ENCODE results near the gene CLIC2.
"Not testable (repeated sequence)": the region's sequence is repeated elsewhere in the genome, so short reads cannot be mapped to it uniquely, and the experiment has no call there.

Gene CLIC2

GRCh38 chrX:155334486-155335336 lies at the start of gene CLIC2:
Gene CLIC2, minus strand, starts transcription at chrX:155334614. Its CDS starts 187 bp downstream, at chrX:155334427.
- DNase-seq (ENCODE audit: low read depth) = peak; percentile 57
- no peak within 1 kb of the TSS for H3K4me3 ChIP-seq (ENCODE audit: low read length)
- no peak for TF ChIP-seq CTCF (IDR thresholded peaks at IDR 0.05; ENCODE audit: insufficient read depth, low read depth, low read length, missing control alignments)

GRCh38 chrX:155382529-155382967 lies 48.1 kb upstream of the CLIC2 start:
- not testable (repeated sequence) for DNase-seq (ENCODE audit: low read depth); H3K4me3 ChIP-seq (ENCODE audit: low read length)

DNA sequence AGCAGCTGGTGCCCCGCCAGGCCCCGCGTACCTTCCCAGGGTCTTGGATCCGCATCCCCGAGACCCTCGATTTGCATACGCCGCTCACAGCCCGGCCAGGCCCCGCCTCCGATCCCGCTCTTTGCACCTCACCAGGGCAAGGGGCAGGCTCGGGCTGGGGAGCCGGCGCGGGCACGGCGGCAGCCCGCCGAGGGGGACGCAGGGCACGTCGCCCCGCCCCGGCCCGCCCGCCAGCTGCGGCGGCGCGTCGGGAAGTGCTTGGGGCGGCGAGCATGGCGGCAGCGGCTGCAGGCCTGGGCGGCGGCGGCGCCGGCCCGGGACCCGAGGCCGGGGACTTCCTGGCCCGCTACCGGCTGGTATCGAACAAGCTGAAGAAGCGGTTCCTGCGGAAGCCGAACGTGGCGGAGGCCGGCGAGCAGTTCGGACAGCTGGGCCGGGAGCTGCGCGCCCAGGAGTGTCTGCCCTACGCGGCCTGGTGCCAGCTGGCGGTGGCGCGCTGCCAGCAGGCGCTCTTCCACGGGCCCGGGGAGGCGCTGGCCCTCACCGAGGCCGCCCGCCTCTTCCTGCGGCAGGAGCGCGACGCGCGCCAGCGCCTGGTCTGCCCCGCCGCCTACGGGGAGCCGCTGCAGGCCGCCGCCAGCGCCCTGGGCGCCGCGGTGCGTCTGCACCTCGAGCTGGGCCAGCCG lies 47.6 kb upstream of the CLIC2 start, which contains the start of gene F8A2:
Gene F8A2 (plus strand): TSS at position 253 of the 686 bp plus-strand sequence. CDS start 20 bp downstream, at position 273.
- DNase-seq (ENCODE audit: low read depth); H3K4me3 ChIP-seq (ENCODE audit: low read length): not testable (repeated sequence)

DNA sequence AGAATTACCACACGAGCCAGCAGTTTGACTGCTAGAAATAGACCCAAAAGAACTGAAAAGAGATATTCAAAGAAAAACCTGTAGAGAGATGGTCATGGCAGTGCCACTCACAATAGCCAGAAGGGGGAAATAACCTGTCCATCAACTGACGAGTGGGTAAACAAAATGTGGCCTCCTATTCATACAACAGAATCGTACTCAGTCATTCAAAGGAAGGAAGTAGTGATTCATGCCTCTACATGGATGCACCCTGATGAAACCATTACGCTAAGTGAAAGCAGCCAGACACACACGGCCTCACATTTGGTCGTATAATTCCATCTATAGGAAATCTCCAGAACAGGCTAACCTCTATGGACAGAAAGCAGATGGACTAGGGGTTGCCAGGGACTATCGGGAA lies 45.4 kb upstream of the CLIC2 start:
- H3K4me3 ChIP-seq (ENCODE audit: low read length); DNase-seq (ENCODE audit: low read depth): not testable (repeated sequence)

DNA sequence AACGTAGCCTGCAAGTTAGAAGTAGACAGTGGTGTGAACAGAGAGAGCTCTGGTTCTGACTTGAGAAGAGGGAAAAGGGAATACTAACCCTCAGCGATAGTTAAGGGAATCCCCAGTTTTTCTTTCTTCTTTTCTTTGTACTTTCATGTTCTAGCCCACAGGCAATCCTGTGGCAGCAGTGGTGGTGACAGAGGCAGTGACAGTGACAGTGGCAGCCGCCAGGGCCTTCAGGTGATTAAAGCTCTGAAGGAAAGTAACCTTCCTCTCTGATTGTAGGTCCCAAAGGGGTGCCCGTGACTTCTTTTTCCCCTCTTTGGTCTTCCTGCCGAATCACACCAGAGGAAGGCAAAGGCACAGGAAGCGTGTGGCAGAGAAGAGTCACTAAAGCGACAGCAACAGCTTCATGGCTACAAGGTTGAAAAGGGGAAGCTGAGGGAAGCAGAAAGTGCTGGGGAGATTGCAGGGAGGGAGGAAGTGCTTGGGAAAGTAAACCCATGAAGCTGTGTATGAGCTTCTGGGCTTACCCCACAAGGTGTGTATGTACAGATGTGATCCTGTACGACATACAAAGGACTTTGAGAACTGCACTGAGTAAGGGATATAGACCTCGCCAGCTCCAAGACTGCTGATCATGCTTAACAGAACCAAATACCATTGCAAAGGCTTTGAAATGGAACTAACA lies 39.5 kb upstream of the CLIC2 start:
- DNase-seq (ENCODE audit: low read depth); H3K4me3 ChIP-seq (ENCODE audit: low read length): not testable (repeated sequence)

GRCh38 chrX:155363712-155364111 lies 29.3 kb upstream of the CLIC2 start:
- not testable (repeated sequence) for H3K4me3 ChIP-seq (ENCODE audit: low read length); DNase-seq (ENCODE audit: low read depth)

DNA sequence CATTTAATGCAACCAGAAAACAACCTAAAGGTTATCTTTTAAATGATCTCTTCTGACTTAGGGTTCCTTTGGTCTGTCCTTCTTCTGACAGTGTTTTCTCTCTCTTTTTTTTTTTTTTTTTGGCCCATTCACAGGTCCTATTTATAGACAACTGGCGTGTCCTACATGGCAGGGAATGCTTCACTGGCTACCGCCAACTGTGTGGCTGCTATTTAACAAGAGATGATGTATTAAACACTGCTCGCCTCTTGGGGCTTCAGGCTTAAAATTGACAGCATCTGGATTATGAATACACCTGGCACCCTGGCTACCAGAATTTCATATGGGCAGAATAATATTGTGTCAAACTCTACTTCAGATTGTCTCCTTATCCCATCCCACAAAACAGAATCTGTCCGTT lies 15.0 kb upstream of the CLIC2 start:
- not testable (repeated sequence) for H3K4me3 ChIP-seq (ENCODE audit: low read length); DNase-seq (ENCODE audit: low read depth)

DNA sequence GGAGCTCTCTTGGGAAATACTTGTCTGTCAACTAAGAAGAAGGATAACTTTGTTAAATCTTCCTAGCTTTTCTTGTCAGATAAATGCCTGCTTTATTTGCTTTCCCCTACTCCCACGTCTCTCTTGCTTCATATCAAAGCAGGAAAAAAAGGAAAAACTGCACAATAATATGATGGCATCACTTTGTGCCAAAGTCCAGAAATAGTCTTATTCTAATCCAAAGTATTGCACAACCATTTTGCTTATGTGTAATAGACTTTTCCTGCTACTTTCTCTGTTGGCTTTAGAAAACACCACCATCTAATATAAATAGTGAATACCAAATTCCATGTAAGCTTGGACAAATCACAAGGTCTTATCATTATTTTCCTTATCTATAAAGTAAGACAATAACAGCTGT lies 11.3 kb upstream of the CLIC2 start:
- not testable (repeated sequence) for DNase-seq (ENCODE audit: low read depth); H3K4me3 ChIP-seq (ENCODE audit: low read length)

GRCh38 chrX:155335337-155335712 lies 911 bp upstream of the CLIC2 start:
- not testable (repeated sequence) for DNase-seq (ENCODE audit: low read depth); H3K4me3 ChIP-seq (ENCODE audit: low read length)

GRCh38 chrX:155333544-155334100 lies 792 bp downstream of the CLIC2 start:
- H3K4me3 ChIP-seq (ENCODE audit: low read length) = no peak overlapping the region
- DNase-seq (ENCODE audit: low read depth) = no peak

More at GRCh38 chrX:155333544-155334100, 792 bp downstream of the CLIC2 start:
- no peak for TF ChIP-seq CTCF (IDR thresholded peaks at IDR 0.05; ENCODE audit: insufficient read depth, low read depth, low read length, missing control alignments)
